GM12878 (cell line): Measurements from ENCODE around the gene DOP1A. TPM values are rescaled to one million over a fixed set of nuclear protein-coding genes. Genes with fewer than 3 reads are reported as not detected.

Experiments
- ATAC-seq: fragments of 200-7000 bp; cut with Tn5 transposase; 3 replicates; pipeline ENCODE4 v1.9.1; 2020; ENCODE audit warnings: mild to moderate bottlenecking, moderate library complexity
- BruUV-seq: library from RNA; stranded (reverse); fragments of 400-500 nt; replicated peaks from 2 replicates; lab custom pipeline; 2021; lab: Mats Ljungman, UMichigan
- CTCF ChIA-PET: fragments of 300-600 bp; sonication (Branson Sonifier 250); formaldehyde crosslinking; extraction: SDS; loops from one replicate; lab custom pipeline; 2021; ENCODE audit warnings: inconsistent platforms; lab: Yijun Ruan, JAX
- POLR2A ChIA-PET: fragments of 350-600 bp; formaldehyde crosslinking; extraction: SDS; loops from one replicate; lab custom pipeline; 2021; ENCODE audit warnings: inconsistent platforms; lab: Charles Lee
- RAD21 ChIA-PET: fragments of 300-600 bp; sonication (Branson Sonifier 250); formaldehyde crosslinking; loops from one replicate; lab custom pipeline; 2023; ENCODE audit warnings: antibody characterized with exemption; ENCODE audit not compliant: unreplicated experiment; lab: Charles Lee
- SMC1A ChIA-PET: fragments of 300-600 bp; sonication (Branson Sonifier 250); formaldehyde crosslinking; loops from one replicate; lab custom pipeline; 2023; ENCODE audit not compliant: unreplicated experiment, uncharacterized antibody; lab: Charles Lee
- DNase-seq: peaks from one replicate; pipeline ENCODE4 v3.0.0-alpha.2; 2011; ENCODE audit warnings: low read depth, low spot score
- FAIRE-seq: peaks from 3 replicates; lab custom pipeline; 2011; peaks lifted over from hg19 to GRCh38; lab: Jason Lieb, UNC
- H2AFZ ChIP-seq: 2 replicates; pipeline ENCODE4 v1.6.0; 2011; ENCODE audit warnings: low read depth, low read length, control low read depth; ENCODE audit not compliant: control insufficient read depth
- H3K27ac ChIP-seq: 2 replicates; pipeline ENCODE4 v1.5.1; 2011; ENCODE audit warnings: control low read depth; ENCODE audit not compliant: control insufficient read depth, insufficient read depth
- H3K27me3 ChIP-seq, 2 experiments: replicated peaks in 1 of 2; 2 replicates each; pipeline versions ENCODE4 v1.6.0 to v1.6.1; 2011; ENCODE audit warnings: low read length in 1 of 2; ENCODE audit not compliant: control insufficient read depth in 2 of 2, insufficient read depth in 2 of 2
- H3K36me3 ChIP-seq, 2 experiments: 2 replicates each; pipeline ENCODE4 v1.5.1; 2011; ENCODE audit warnings: low read length in 1 of 2; ENCODE audit not compliant: control insufficient read depth in 2 of 2, insufficient read depth in 2 of 2
- H3K4me1 ChIP-seq: 2 replicates; pipeline ENCODE4 v1.6.1; 2011; ENCODE audit warnings: mild to moderate bottlenecking, low read length, moderate library complexity, mixed read lengths; ENCODE audit not compliant: control insufficient read depth, insufficient read depth
- H3K4me2 ChIP-seq: 2 replicates; pipeline ENCODE4 v1.6.0; 2011; ENCODE audit warnings: control low read depth; ENCODE audit not compliant: control insufficient read depth, insufficient read depth
- H3K4me3 ChIP-seq: fragments of 200-600 bp; sonication (generic); 2 replicates; pipeline ENCODE4 v1.5.1; 2016
- H3K79me2 ChIP-seq: 2 replicates; pipeline ENCODE4 v1.6.0; 2011; ENCODE audit warnings: low read length; ENCODE audit not compliant: control insufficient read depth, insufficient read depth
- H3K9ac ChIP-seq: 2 replicates; pipeline ENCODE4 v1.8.0; 2011; ENCODE audit warnings: low read length, control low read depth, mixed read lengths; ENCODE audit not compliant: control insufficient read depth, insufficient read depth
- H3K9me3 ChIP-seq: replicated peaks from 3 replicates; pipeline ENCODE4 v1.5.1; 2011; ENCODE audit warnings: mild to moderate bottlenecking, low read length; ENCODE audit not compliant: control insufficient read depth, insufficient read depth
- H4K20me1 ChIP-seq: 2 replicates; pipeline ENCODE4 v1.6.0; 2011; ENCODE audit not compliant: control insufficient read depth, insufficient read depth
- ASH2L ChIP-seq: fragments of 300-600, 200-600 bp; sonication (generic); IDR thresholded peaks from 2 replicates; pipeline ENCODE4 v1.6.1; 2017; ENCODE audit warnings: low read depth, mild to moderate bottlenecking, borderline replicate concordance
- CHD2 ChIP-seq: IDR thresholded peaks from 2 replicates; pipeline ENCODE4 v1.6.1; 2011; ENCODE audit warnings: low read depth, low read length, improper control_type of control experiment, borderline replicate concordance
- ESRRA ChIP-seq: IDR thresholded peaks from 2 replicates; pipeline ENCODE4 v1.6.1; 2012; ENCODE audit warnings: mild to moderate bottlenecking, low read length, improper control_type of control experiment
- IRF4 ChIP-seq: IDR thresholded peaks from 2 replicates; pipeline ENCODE4 v1.6.1; 2011; ENCODE audit warnings: low read depth, low read length
- JUNB ChIP-seq: IDR thresholded peaks from 2 replicates; pipeline ENCODE4 v1.6.1; 2016; ENCODE audit warnings: antibody characterized with exemption, mild to moderate bottlenecking
- MAX ChIP-seq: IDR thresholded peaks from 2 replicates; pipeline ENCODE4 v1.6.1; 2012; ENCODE audit warnings: low read depth, low read length, improper control_type of control experiment
- NFYB ChIP-seq: IDR thresholded peaks from 2 replicates; pipeline ENCODE4 v1.6.1; 2011; ENCODE audit warnings: low read depth, mild to moderate bottlenecking, low read length, improper control_type of control experiment, moderate library complexity; ENCODE audit not compliant: insufficient read depth
- RAD21 ChIP-seq: IDR thresholded peaks from 2 replicates; pipeline ENCODE4 v1.6.1; 2011; ENCODE audit warnings: mild to moderate bottlenecking, low read depth, low read length, moderate library complexity; ENCODE audit not compliant: insufficient read depth
- RELB ChIP-seq: fragments of 450-650 bp; IDR thresholded peaks from 2 replicates; pipeline ENCODE4 v1.6.1; 2017; ENCODE audit warnings: low read depth, mild to moderate bottlenecking, moderate library complexity
- SIN3A ChIP-seq: IDR thresholded peaks from 2 replicates; pipeline ENCODE4 v1.6.1; 2012; ENCODE audit warnings: low read depth, low read length, improper control_type of control experiment
- SMAD1 ChIP-seq: fragments of 450-650 bp; IDR thresholded peaks from 2 replicates; pipeline ENCODE4 v1.6.1; 2018; ENCODE audit warnings: mild to moderate bottlenecking, low read depth; ENCODE audit not compliant: partially characterized antibody
- SREBF1 ChIP-seq: IDR thresholded peaks from 2 replicates; pipeline ENCODE4 v1.6.1; 2012; ENCODE audit warnings: mild to moderate bottlenecking, low read length
- STAT1 ChIP-seq: fragments of 450-650 bp; conservative IDR thresholded peaks from 2 replicates; pipeline ENCODE4 v1.6.1; 2014; ENCODE audit warnings: antibody characterized with exemption, mild to moderate bottlenecking
- ZNF274 ChIP-seq: IDR thresholded peaks from one replicate; pipeline ENCODE4 v1.8.0; 2011; ENCODE audit not compliant: insufficient read length, insufficient read depth
- ZNF622 ChIP-seq: fragments of 450-650 bp; IDR thresholded peaks from 2 replicates; pipeline ENCODE4 v1.6.1; 2017; ENCODE audit warnings: mild to moderate bottlenecking, inconsistent platforms
- ZSCAN29 ChIP-seq: fragments of 450-650 bp; IDR thresholded peaks from 2 replicates; pipeline ENCODE4 v1.6.1; 2017; ENCODE audit warnings: mild to moderate bottlenecking, moderate library complexity
- WGBS: methylation state at CpG from one replicate; pipeline ENCODE4 v1.1.6; 2016; ENCODE audit warnings: low lambda C conversion rate; ENCODE audit not compliant: insufficient replicate concordance, insufficient coverage; ENCODE audit errors: missing lambda C conversion rate; 5-methylcytosine and 5-hydroxymethylcytosine counted together
- in situ Hi-C: fragments of 300-500 bp; cut with MboI; formaldehyde crosslinking; loops from 9 replicates; pipeline ENCODE4 v1.14.3; 2018; ENCODE audit warnings: mixed read lengths
- intact Hi-C: fragments of 100-400 bp; cut with micrococcal nuclease; formaldehyde crosslinking; loops from one replicate; pipeline ENCODE4 v1.14.2; 2022; ENCODE audit not compliant: unreplicated experiment
- polyA plus RNA-seq, 11 experiments: library from polyadenylated mRNA; depleted of rRNA in 4 of 11; unstranded in 6 of 11; stranded (reverse) in 5 of 11; fragments of >200 nt; fragmentation: Nextera tagmentation in 4 of 11; fragmentation: Illumina TruSeq in 1 of 11; extraction: Ambion mirVana in 4 of 11; extraction: Trizol in 1 of 11; gene quantifications; 1 replicate in 1 of 11; 2 replicates in 10 of 11; pipeline versions ENCODE4 v1.2.1 to v1.2.3, GENCODE V29; 2011 to 2016; ENCODE audit warnings: inconsistent platforms in 2 of 11, missing spikeins in 2 of 11, low read depth in 1 of 11
- total RNA-seq, 4 experiments: library from RNA; depleted of rRNA in 3 of 4; stranded (reverse); fragments of >200 nt in 3 of 4; fragmentation: Illumina TruSeq in 1 of 4; extraction: Trizol in 1 of 4; gene quantifications; 2 replicates each; pipeline versions ENCODE4 v1.2.1 to v1.2.3, GENCODE V29; 2013 to 2021

DOP1A gene
- total and polyA plus RNA-seq, 10 of the 15 experiments (the other 5 are each of a cell fraction or from before 2014, with no cell fraction given): 1.9 to 22.9 (median 10.3) TPM

- TF ChIP-seq MAX (no peak), ASH2L (no peak)
- RAD21 ChIA-PET: interaction anchor here (4.4 kb wide), 1 partner anchor 116 kb away, joined by 19 read pairs; the partner anchor contains the start of genes DOP1A and UBE3D
- Histone ChIP-seq H3K9ac (no peak overlapping the region), H3K9me3 (no peaks in the 10 kb centered on the region), H2AFZ (no peak overlapping the region), H3K36me3 (peaks cover 2 to 17% of the 10 kb centered on the region in 2 experiments), H3K27me3 (no peaks in the 10 kb centered on the region), H3K27ac (no peak overlapping the region), H4K20me1 (no peaks in the 10 kb centered on the region), H3K4me2 (no peak overlapping the region), H3K79me2 (no peaks in the 10 kb centered on the region), H3K4me1 (no peaks in the 10 kb centered on the region), H3K4me3 (no peak overlapping the region)
- FAIRE-seq (no peak), DNase-seq (no peak), ATAC-seq (no peak)
- in situ Hi-C loops: no loop called here
- 95% methylated on average over 9 of the region's 9 CpGs for whole genome bisulfite sequencing
- BruUV-seq: no TSS peak
- POLR2A ChIA-PET: no interaction called here
- SMC1A ChIA-PET: interaction anchor here (1.2 kb wide), 1 partner anchor 97 kb away, joined by 3 read pairs; no protein-coding TSS in a partner anchor
- intact Hi-C loops: no loop called here
- CTCF ChIA-PET: interaction anchor here (0.9 to 19.2 kb wide), 6 partner anchors 20 to 126 kb away, joined by 3 to 195 read pairs (median 4); partner anchors contain the start of genes DOP1A and UBE3D
These were observed 115.8 kb downstream of the DOP1A start for GRCh38 chr6:83183082-83183828.

- in situ Hi-C loops: no loop called here
- no peak for FAIRE-seq
- SMC1A ChIA-PET: interaction anchor here (0.6 to 12.1 kb wide), 3 partner anchors 9 to 116 kb away, joined by 3 to 108 read pairs (median 4); partner anchors contain the start of genes DOP1A and UBE3D
- no peaks in the 10 kb centered on the region for H4K20me1 ChIP-seq
- POLR2A ChIA-PET: no interaction called here
- WGBS: 100% methylated on average over 2 of the region's 2 CpGs
- H3K4me2 ChIP-seq: no peak overlapping the region
- RAD21 ChIA-PET: interaction anchor here (4.4 kb wide), 1 partner anchor 118 kb away, joined by 19 read pairs; the partner anchor contains the start of genes DOP1A and UBE3D
- H2AFZ ChIP-seq: no peak overlapping the region
- BruUV-seq: no TSS peak
- H3K4me3 ChIP-seq: no peak overlapping the region
- no peaks in the 10 kb centered on the region for H3K27me3 ChIP-seq
- H3K79me2 ChIP-seq: peaks cover 7% of the 10 kb centered on the region
- H3K36me3 ChIP-seq: peaks cover 2 to 17% of the 10 kb centered on the region in 2 experiments; a peak in 3 of 4 replicates
- H3K4me1 ChIP-seq: no peaks in the 10 kb centered on the region
- no peak overlapping the region for H3K27ac ChIP-seq
- H3K9me3 ChIP-seq: no peaks in the 10 kb centered on the region
- ATAC-seq: no peak
- DNase-seq: no peak
- no peak overlapping the region for H3K9ac ChIP-seq
- CTCF ChIA-PET: interaction anchor here (0.9 to 19.2 kb wide), 5 partner anchors 11 to 119 kb away, joined by 3 to 195 read pairs (median 4); partner anchors contain the start of genes DOP1A and UBE3D
- intact Hi-C loops: no loop called here
- TF ChIP-seq SIN3A: no peak
- no peak for TF ChIP-seq JUNB
- TF ChIP-seq IRF4: no peak
- no peak for TF ChIP-seq ESRRA
- no peak for TF ChIP-seq RAD21
- no peak for TF ChIP-seq CHD2
- TF ChIP-seq NFYB: no peak
- TF ChIP-seq SREBF1: no peak
- TF ChIP-seq STAT1: no peak
- no peak for TF ChIP-seq ZNF274
- no peak for TF ChIP-seq SMAD1
- no peak for TF ChIP-seq ZSCAN29
- TF ChIP-seq ZNF622: no peak
- no peak for TF ChIP-seq RELB
These were observed 117.6 kb downstream of the DOP1A start for GRCh38 chr6:83185096-83185495.
